Endothelial cell (in vitro differentiated cells): Measurements from ENCODE around the gene ATG7. TPM values are rescaled to one million over a fixed set of nuclear protein-coding genes. Genes with fewer than 3 reads are reported as not detected.
"Not testable (repeated sequence)": the region's sequence is repeated elsewhere in the genome, so short reads cannot be mapped to it uniquely, and the experiment has no call there.

Source experiments
- DNase-seq: peaks from one replicate; pipeline ENCODE4 v3.0.0; 2021; ENCODE audit warnings: low spot score
- H3K27ac Mint-ChIP-seq: one replicate; pipeline ENCODE4 v1.8.0; 2021; ENCODE audit warnings: mixed read lengths, inconsistent platforms; ENCODE audit not compliant: unreplicated experiment
- H3K27me3 Mint-ChIP-seq: one replicate; pipeline ENCODE4 v1.8.0; 2021; ENCODE audit warnings: mild to moderate bottlenecking, moderate library complexity, mixed read lengths, inconsistent platforms; ENCODE audit not compliant: unreplicated experiment
- H3K36me3 Mint-ChIP-seq: one replicate; pipeline ENCODE4 v1.8.0; 2021; ENCODE audit warnings: mild to moderate bottlenecking, low read depth, mixed read lengths, inconsistent platforms; ENCODE audit not compliant: unreplicated experiment
- H3K4me1 Mint-ChIP-seq: one replicate; pipeline ENCODE4 v1.8.0; 2021; ENCODE audit warnings: mild to moderate bottlenecking, mixed read lengths, inconsistent platforms; ENCODE audit not compliant: unreplicated experiment
- H3K4me3 Mint-ChIP-seq: one replicate; pipeline ENCODE4 v1.8.0; 2021; ENCODE audit warnings: mild to moderate bottlenecking, mixed read lengths, inconsistent platforms; ENCODE audit not compliant: unreplicated experiment
- H3K9me3 Mint-ChIP-seq: one replicate; pipeline ENCODE4 v1.8.0; 2021; ENCODE audit warnings: mixed read lengths, inconsistent platforms; ENCODE audit not compliant: unreplicated experiment
- total RNA-seq: library from RNA; stranded (reverse); fragmentation: NEBNext Ultra II Directional; extraction: Animal tissue kit (Norgen Biotek cat#: 25700); gene quantifications from one replicate; pipeline ENCODE4 v1.2.1, GENCODE V29; 2021; ENCODE audit not compliant: unreplicated experiment
- TF ChIP-seq, protein P1 (sequence below): fragments of 200-600 bp; sonication (generic); IDR thresholded peaks from one replicate; pipeline ENCODE4 v1.5.0; 2021; ENCODE audit warnings: antibody characterized with exemption; ENCODE audit not compliant: unreplicated experiment

The ATG7 gene
- total RNA-seq, 1 donor from 2014 or later, result 30.6 TPM

DNA sequence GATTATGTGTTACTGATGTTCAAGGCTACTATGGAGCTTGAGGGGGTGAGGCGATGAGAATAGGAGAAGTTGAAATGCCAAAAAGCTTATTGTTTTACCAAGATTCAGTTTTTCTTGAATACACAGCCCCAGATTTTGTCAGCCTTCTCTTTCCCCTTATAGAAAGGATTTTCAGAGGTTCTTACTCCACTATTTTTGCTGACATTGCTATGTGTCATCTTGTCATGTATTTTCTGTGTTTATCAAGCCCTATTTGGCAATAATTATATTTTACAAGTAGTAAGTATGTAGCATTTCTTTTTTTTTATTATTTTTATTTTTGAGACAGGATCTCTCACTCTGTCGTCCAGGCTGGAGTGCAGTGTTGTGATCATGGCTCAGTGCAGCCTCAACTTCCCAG is 133.1 kb downstream of the ATG7 start:
- TF ChIP-seq, protein P1, sequence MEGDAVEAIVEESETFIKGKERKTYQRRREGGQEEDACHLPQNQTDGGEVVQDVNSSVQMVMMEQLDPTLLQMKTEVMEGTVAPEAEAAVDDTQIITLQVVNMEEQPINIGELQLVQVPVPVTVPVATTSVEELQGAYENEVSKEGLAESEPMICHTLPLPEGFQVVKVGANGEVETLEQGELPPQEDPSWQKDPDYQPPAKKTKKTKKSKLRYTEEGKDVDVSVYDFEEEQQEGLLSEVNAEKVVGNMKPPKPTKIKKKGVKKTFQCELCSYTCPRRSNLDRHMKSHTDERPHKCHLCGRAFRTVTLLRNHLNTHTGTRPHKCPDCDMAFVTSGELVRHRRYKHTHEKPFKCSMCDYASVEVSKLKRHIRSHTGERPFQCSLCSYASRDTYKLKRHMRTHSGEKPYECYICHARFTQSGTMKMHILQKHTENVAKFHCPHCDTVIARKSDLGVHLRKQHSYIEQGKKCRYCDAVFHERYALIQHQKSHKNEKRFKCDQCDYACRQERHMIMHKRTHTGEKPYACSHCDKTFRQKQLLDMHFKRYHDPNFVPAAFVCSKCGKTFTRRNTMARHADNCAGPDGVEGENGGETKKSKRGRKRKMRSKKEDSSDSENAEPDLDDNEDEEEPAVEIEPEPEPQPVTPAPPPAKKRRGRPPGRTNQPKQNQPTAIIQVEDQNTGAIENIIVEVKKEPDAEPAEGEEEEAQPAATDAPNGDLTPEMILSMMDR, result no peak
- Mint-ChIP-seq H3K27ac (no peak overlapping the region), H3K36me3 (peaks cover 36% of the 10 kb centered on the region), H3K4me3 (no peak overlapping the region), H3K27me3 (no peaks in the 10 kb centered on the region), H3K4me1 (no peaks in the 10 kb centered on the region), H3K9me3 (peaks cover 4% of the 10 kb centered on the region)
- no peak for DNase-seq

DNA sequence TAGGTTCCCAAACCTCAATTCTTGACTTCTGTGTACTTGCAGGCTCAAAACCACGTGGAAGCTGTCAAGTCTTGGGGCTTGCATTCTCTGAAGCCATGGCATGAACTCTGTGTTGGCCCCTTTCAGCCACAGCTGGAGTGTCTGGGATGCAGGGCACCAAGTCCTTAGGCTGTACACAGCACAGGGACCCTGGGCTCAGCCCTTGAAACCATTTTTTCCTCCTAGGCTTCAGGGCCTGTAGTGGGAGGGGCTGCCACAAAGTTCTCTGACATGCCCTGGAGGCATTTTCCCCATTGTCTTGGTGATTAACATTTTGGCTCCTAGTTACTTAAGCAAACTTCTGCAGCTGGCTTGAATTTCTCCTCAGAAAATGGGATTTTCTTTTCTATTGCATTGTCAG is 135.4 kb downstream of the ATG7 start:
- H3K36me3 Mint-ChIP-seq, result peaks cover 36% of the 10 kb centered on the region
- H3K27ac Mint-ChIP-seq, result no peak overlapping the region
- TF ChIP-seq, protein P1, result no peak
- no peaks in the 10 kb centered on the region for H3K27me3 Mint-ChIP-seq
- peaks cover 4% of the 10 kb centered on the region for H3K9me3 Mint-ChIP-seq
- H3K4me1 Mint-ChIP-seq, result no peaks in the 10 kb centered on the region
- DNase-seq, result no peak
- H3K4me3 Mint-ChIP-seq, result no peak overlapping the region

DNA sequence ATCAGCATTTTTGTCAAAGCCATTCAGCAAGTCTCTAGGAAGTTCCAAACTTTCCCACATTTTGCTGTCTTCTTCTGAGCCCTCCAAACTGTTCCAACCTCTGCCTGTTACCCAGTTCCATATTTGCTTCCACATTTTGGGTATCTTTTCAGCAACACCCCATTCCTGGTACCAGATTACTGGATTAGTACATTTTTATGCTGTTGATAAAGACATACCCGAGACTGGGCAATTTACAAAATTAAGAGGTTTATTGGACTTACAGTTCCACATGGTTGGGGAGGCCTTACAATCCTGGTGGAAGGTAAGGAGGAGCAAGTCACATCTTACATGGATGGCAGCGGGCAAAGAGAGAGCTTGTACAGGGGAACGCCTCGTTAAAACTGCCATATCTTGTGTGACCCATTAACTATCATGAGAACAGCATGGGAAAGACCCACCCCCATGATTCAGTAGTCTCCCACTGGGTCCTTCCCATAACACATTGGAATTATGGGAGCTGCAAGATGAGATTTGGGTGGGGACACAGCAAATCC is 136.2 kb downstream of the ATG7 start:
- not testable (repeated sequence) for DNase-seq, H3K4me3 Mint-ChIP-seq, H3K27me3 Mint-ChIP-seq, H3K9me3 Mint-ChIP-seq, H3K27ac Mint-ChIP-seq, H3K4me1 Mint-ChIP-seq
- peaks cover 36% of the 10 kb centered on the region for H3K36me3 Mint-ChIP-seq

DNA sequence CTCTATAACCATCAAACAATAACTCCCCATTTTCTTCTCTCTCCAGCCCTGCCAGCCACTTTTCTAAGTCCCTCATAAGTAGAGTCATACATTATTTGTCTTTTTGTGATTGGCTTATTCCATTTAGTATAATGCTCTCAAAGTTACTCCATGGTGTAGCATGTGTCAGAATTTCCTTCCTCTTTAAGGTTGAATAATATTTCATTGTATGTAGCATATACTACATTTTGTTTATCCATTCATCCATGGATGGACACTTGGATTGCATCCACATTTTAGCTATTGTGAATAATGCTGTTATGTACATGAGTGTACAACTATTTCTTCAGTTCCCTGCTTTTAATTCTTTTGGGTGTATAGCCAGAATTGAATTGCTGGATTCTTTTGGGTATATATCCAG is 138.4 kb downstream of the ATG7 start:
- TF ChIP-seq, protein P1, result no peak
- Mint-ChIP-seq H3K27ac (no peak overlapping the region), H3K9me3 (peaks cover 4% of the 10 kb centered on the region), H3K4me3 (no peak overlapping the region), H3K36me3 (peaks cover 30% of the 10 kb centered on the region), H3K4me1 (no peaks in the 10 kb centered on the region), H3K27me3 (no peaks in the 10 kb centered on the region)
- DNase-seq, result no peak

DNA sequence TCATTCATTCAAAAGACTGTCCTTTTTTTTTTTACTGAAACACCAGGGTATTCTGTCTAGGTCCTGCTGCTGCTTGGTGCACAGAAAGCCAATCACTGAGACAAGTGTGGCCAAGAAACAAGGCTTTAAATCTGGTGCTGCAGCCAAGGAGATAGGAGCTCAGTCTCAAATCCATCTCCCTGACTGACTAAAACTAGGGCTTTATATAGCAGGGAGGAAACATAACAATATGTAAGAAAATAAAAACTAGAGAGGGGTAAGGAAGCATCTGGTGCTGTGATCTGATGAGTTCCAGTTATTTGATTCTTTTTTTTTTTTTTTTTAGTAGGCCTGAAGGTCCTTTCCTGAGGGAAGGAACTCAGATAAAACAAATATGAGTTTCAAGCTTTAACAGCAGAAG is 139.8 kb downstream of the ATG7 start:
- H3K27ac Mint-ChIP-seq, result no peak overlapping the region
- no peak overlapping the region for H3K4me3 Mint-ChIP-seq
- peaks cover 22% of the 10 kb centered on the region for H3K36me3 Mint-ChIP-seq
- DNase-seq, result no peak
- TF ChIP-seq, protein P1, result no peak
- peaks cover 4% of the 10 kb centered on the region for H3K9me3 Mint-ChIP-seq
- H3K27me3 Mint-ChIP-seq, result no peaks in the 10 kb centered on the region
- H3K4me1 Mint-ChIP-seq, result no peaks in the 10 kb centered on the region
